SU-DHL-6 (cell line): ENCODE results near the gene NUFIP1.

Experiments used
- H2AFZ ChIP-seq: fragments of 200-600 bp; sonication (generic); 2 replicates; pipeline ENCODE4 v1.6.1; 2014; ENCODE audit warnings: low read depth, mild to moderate bottlenecking, moderate library complexity, mixed read lengths, antibody characterized with exemption, low read length; ENCODE audit not compliant: severe bottlenecking
- H3F3A ChIP-seq: fragments of 200-600 bp; shearing (Covaris generic); 2 replicates; pipeline ENCODE4 v1.6.0; 2016; ENCODE audit warnings: antibody characterized with exemption, mild to moderate bottlenecking; ENCODE audit not compliant: insufficient read depth
- H3K27ac ChIP-seq: fragments of 200-600 bp; sonication (generic); 2 replicates; pipeline ENCODE4 v1.5.1; 2016; ENCODE audit warnings: low read depth, mild to moderate bottlenecking, low read length, moderate library complexity, mixed read lengths
- H3K27me3 ChIP-seq: fragments of 200-600 bp; sonication (generic), shearing (Covaris generic); 2 replicates; pipeline ENCODE4 v1.6.0; 2014; ENCODE audit warnings: mild to moderate bottlenecking, low read length
- H3K36me3 ChIP-seq: fragments of 200-600 bp; sonication (generic); 2 replicates; pipeline ENCODE4 v1.6.1; 2014; ENCODE audit warnings: mild to moderate bottlenecking, low read length, mixed read lengths
- H3K4me2 ChIP-seq: fragments of 300-600, 200-600 bp; shearing (Covaris generic), sonication (generic); 2 replicates; pipeline ENCODE4 v1.6.0; 2014; ENCODE audit warnings: low read length, low read depth, mild to moderate bottlenecking; ENCODE audit not compliant: poor library complexity, severe bottlenecking
- H3K4me3 ChIP-seq: fragments of 200-600 bp; sonication (generic); 2 replicates; pipeline ENCODE4 v1.5.1; 2014; ENCODE audit warnings: antibody characterized with exemption, low read length, mild to moderate bottlenecking, mixed read lengths; ENCODE audit not compliant: insufficient read depth, poor library complexity, severe bottlenecking
- H3K79me2 ChIP-seq: fragments of 200-600 bp; sonication (generic); 2 replicates; pipeline ENCODE4 v1.6.1; 2014; ENCODE audit warnings: mild to moderate bottlenecking, low read length, moderate library complexity; ENCODE audit not compliant: insufficient read depth
- H3K9ac ChIP-seq: fragments of 200-600 bp; sonication (generic); 2 replicates; pipeline ENCODE4 v1.7.0; 2014; ENCODE audit warnings: mild to moderate bottlenecking, low read length
- H3K9me2 ChIP-seq: fragments of 200-600 bp; sonication (generic); replicated peaks from 2 replicates; pipeline ENCODE4 v1.6.1; 2014; ENCODE audit warnings: low read length; ENCODE audit not compliant: insufficient read depth
- H3K9me3 ChIP-seq: fragments of 200-600 bp; sonication (generic); 2 replicates; pipeline ENCODE4 v1.6.1; 2014; ENCODE audit warnings: low read length, mixed read lengths; ENCODE audit not compliant: insufficient read depth
- H4K20me1 ChIP-seq: fragments of 200-600 bp; sonication (generic); 2 replicates; pipeline ENCODE4 v1.6.1; 2014; ENCODE audit warnings: low read depth, mild to moderate bottlenecking, antibody characterized with exemption, low read length, moderate library complexity, mixed read lengths
- EZH2phosphoT487 ChIP-seq: fragments of 200-600 bp; sonication (generic), shearing (Covaris generic); conservative IDR thresholded peaks from 2 replicates; pipeline ENCODE4 v1.6.1; 2018; ENCODE audit warnings: mild to moderate bottlenecking, antibody characterized with exemption, low read length, moderate library complexity, mixed read lengths
- TF ChIP-seq, protein P1 (sequence below): fragments of 200-600 bp; sonication (generic); IDR thresholded peaks from one replicate; pipeline ENCODE4 v1.5.1; 2017; ENCODE audit warnings: antibody characterized with exemption, mild to moderate bottlenecking, low read length, moderate library complexity; ENCODE audit not compliant: insufficient read depth, poor library complexity, severe bottlenecking

Gene NUFIP1

DNA sequence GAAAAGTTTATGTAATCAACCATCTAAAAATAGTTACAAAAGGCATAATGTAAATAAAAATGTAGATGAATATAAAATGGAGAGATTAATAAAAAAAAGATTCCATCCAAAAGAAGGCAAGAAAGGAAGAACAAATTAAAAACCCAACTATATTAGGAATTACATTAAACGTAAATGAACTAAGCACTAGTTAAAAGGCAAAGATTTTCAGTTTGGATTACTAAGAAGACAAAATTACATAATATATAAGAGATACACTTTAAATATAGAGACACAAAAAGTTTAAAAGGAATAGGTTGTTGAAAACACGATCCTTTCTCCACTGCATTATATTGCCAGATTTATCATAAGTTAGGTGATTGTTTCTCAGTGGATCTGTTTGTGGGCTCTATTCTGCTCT, 27.3 kb downstream of the NUFIP1 start:
- TF ChIP-seq, protein P1, sequence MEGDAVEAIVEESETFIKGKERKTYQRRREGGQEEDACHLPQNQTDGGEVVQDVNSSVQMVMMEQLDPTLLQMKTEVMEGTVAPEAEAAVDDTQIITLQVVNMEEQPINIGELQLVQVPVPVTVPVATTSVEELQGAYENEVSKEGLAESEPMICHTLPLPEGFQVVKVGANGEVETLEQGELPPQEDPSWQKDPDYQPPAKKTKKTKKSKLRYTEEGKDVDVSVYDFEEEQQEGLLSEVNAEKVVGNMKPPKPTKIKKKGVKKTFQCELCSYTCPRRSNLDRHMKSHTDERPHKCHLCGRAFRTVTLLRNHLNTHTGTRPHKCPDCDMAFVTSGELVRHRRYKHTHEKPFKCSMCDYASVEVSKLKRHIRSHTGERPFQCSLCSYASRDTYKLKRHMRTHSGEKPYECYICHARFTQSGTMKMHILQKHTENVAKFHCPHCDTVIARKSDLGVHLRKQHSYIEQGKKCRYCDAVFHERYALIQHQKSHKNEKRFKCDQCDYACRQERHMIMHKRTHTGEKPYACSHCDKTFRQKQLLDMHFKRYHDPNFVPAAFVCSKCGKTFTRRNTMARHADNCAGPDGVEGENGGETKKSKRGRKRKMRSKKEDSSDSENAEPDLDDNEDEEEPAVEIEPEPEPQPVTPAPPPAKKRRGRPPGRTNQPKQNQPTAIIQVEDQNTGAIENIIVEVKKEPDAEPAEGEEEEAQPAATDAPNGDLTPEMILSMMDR: no peak
- no peak for TF ChIP-seq EZH2phosphoT487
- Histone ChIP-seq H3K27ac (no peak overlapping the region), H3K79me2 (no peaks in the 10 kb centered on the region), H3K9ac (no peak overlapping the region), H3F3A (no peaks in the 10 kb centered on the region), H3K9me3 (peaks cover 11% of the 10 kb centered on the region; the same call in 1 of the 2 replicates), H2AFZ (no peak overlapping the region), H3K4me3 (no peak overlapping the region), H3K9me2 (no peaks in the 10 kb centered on the region), H3K36me3 (peaks cover 47% of the 10 kb centered on the region), H4K20me1 (no peaks in the 10 kb centered on the region), H3K27me3 (no peaks in the 10 kb centered on the region), H3K4me2 (no peak overlapping the region)

DNA sequence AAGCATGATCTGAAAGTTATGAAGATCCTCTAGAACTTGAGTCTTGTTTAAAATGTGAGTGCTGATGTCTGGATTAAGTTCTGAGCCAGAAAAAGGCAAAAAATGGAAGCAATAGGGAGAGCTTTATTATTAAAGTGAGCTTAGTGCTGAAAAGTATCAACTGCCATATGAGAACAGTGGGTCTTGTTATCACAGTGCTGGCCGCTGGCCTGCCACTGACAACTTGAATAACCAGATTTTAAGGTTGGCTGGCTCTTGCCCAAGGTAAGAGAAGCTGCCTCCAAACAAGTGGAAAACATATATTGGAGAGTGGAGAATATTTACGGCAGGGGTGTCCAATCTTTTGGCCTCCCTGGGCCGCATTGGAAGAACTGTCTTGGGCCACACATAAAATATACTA, 33.9 kb downstream of the NUFIP1 start:
- Histone ChIP-seq H3F3A (no peaks in the 10 kb centered on the region), H3K27ac (no peak overlapping the region), H3K9me2 (no peaks in the 10 kb centered on the region), H3K4me3 (no peak overlapping the region), H3K27me3 (no peaks in the 10 kb centered on the region), H3K79me2 (no peaks in the 10 kb centered on the region), H3K9ac (no peak overlapping the region), H2AFZ (no peak overlapping the region), H3K36me3 (0 out of 2 replicates have a peak, but pooled peaks cover 8% of the 10 kb centered on the region), H4K20me1 (no peaks in the 10 kb centered on the region), H3K9me3 (no peaks in the 10 kb centered on the region), H3K4me2 (no peak overlapping the region)
- TF ChIP-seq EZH2phosphoT487: no peak
- TF ChIP-seq, protein P1: no peak

DNA sequence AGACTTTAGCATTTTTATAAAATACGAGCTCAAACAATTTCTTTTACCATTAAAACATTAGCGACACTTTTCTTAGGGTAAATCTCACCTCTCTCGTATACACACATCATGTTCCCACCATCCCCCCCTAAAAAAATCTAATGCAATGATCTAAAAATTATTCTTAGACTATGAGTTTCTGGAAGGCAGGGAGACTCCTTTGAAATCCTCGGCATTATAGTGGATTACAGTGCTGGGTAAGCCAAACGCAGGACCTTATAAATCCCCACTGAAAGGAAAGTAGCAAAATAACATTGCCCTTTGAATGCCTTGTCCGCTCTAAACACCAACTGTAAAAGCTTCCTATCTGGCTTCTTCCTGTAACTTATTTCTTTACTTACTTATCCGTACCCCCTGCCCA, 35.0 kb downstream of the NUFIP1 start:
- no peak overlapping the region for H3K4me2 ChIP-seq
- no peaks in the 10 kb centered on the region for H3F3A ChIP-seq
- H3K9me2 ChIP-seq: no peaks in the 10 kb centered on the region
- H3K4me3 ChIP-seq: no peak overlapping the region
- no peak overlapping the region for H2AFZ ChIP-seq
- H3K36me3 ChIP-seq: 0 out of 2 replicates have a peak, but pooled peaks cover 8% of the 10 kb centered on the region
- H3K9me3 ChIP-seq: no peaks in the 10 kb centered on the region
- TF ChIP-seq EZH2phosphoT487: no peak
- TF ChIP-seq, protein P1: no peak
- no peak overlapping the region for H3K27ac ChIP-seq
- no peaks in the 10 kb centered on the region for H4K20me1 ChIP-seq
- H3K79me2 ChIP-seq: no peaks in the 10 kb centered on the region
- H3K27me3 ChIP-seq: no peaks in the 10 kb centered on the region
- no peak overlapping the region for H3K9ac ChIP-seq
